ENCODE measurements around the gene C9orf153.

DNA sequence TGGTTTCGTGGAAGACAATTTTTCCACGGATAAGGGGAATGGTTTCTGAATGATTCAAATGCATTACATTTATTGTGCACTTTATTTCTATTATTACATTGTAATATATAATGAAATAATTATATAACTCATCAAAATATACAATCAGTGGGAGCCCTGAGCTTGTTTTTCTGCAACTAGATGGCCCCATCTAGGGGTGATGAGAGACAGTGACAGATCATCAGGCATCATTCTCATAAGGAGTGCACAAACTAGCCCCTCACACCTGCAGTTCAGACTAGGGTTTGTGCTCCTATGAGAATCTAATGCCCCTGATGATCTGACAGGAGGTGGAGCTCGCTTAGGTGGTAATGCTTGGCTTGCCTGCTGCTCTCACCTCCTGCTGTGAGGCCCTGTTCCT is 16.5 kb upstream of the C9orf153 start:
- TF ChIP-seq EP300 (IDR thresholded peaks at IDR 0.05; ENCODE audit: low read depth in 2 of 2, low read length in 2 of 2) = no peak
- no peak for TF ChIP-seq EP300 (CRISPR knock-in tag; IDR thresholded peaks at IDR 0.05; ENCODE audit: borderline replicate concordance)
- TF ChIP-seq ZNF512 (CRISPR knock-in tag; IDR thresholded peaks at IDR 0.05) = no peak
- TF ChIP-seq FOSL2 (CRISPR knock-in tag; IDR thresholded peaks at IDR 0.05) = no peak
- TF ChIP-seq ZNF766 (CRISPR knock-in tag; IDR thresholded peaks at IDR 0.05; ENCODE audit: borderline replicate concordance) = no peak
- TF ChIP-seq, protein P1, sequence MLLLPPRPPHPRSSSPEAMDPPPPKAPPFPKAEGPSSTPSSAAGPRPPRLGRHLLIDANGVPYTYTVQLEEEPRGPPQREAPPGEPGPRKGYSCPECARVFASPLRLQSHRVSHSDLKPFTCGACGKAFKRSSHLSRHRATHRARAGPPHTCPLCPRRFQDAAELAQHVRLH (CRISPR knock-in tag; IDR thresholded peaks at IDR 0.05; ENCODE audit: borderline replicate concordance, low read depth) = no peak
- TF ChIP-seq ISX (CRISPR knock-in tag; conservative IDR thresholded peaks at IDR 0.05) = no peak
- no peak for TF ChIP-seq ZNF224 (CRISPR knock-in tag; IDR thresholded peaks at IDR 0.05)
- no peak for TF ChIP-seq USF2 (IDR thresholded peaks at IDR 0.05; ENCODE audit: low read depth, low read length)
- TF ChIP-seq USF2 (CRISPR knock-in tag; IDR thresholded peaks at IDR 0.05; ENCODE audit: borderline replicate concordance) = no peak
- TF ChIP-seq, protein P2, sequence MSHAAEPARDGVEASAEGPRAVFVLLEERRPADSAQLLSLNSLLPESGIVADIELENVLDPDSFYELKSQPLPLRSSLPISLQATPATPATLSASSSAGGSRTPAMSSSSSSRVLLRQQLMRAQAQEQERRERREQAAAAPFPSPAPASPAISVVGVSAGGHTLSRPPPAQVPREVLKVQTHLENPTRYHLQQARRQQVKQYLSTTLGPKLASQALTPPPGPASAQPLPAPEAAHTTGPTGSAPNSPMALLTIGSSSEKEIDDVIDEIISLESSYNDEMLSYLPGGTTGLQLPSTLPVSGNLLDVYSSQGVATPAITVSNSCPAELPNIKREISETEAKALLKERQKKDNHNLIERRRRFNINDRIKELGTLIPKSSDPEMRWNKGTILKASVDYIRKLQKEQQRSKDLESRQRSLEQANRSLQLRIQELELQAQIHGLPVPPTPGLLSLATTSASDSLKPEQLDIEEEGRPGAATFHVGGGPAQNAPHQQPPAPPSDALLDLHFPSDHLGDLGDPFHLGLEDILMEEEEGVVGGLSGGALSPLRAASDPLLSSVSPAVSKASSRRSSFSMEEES (CRISPR knock-in tag; IDR thresholded peaks at IDR 0.05) = no peak
- TF ChIP-seq PLSCR1 (CRISPR knock-in tag; IDR thresholded peaks at IDR 0.05; ENCODE audit: borderline replicate concordance) = no peak
- no peak for TF ChIP-seq ELF4 (CRISPR knock-in tag; IDR thresholded peaks at IDR 0.05; ENCODE audit: borderline replicate concordance)
- TF ChIP-seq FOXJ3 (CRISPR knock-in tag; IDR thresholded peaks at IDR 0.05; ENCODE audit: borderline replicate concordance) = no peak
- no peak for TF ChIP-seq SOX6 (IDR thresholded peaks at IDR 0.05)
- no peak for TF ChIP-seq SOX6 (CRISPR knock-in tag; IDR thresholded peaks at IDR 0.05)
- no peak for TF ChIP-seq ZNF749 (CRISPR knock-in tag; IDR thresholded peaks at IDR 0.05; ENCODE audit: borderline replicate concordance)
